DMS79 treated with DMSO at 0.1 percent for 48 hours (cell line): ENCODE measurements around the gene RAB6C.
"Not testable (repeated sequence)": the region's sequence is repeated elsewhere in the genome, so short reads cannot be mapped to it uniquely, and the experiment has no call there.

ENCODE experiments used
- DNase-seq: peaks from one replicate; lab custom pipeline; 2025; lab: John Stamatoyannopoulos, UW

The RAB6C gene

GRCh38 chr2:129996657-129997237, 17.3 kb downstream of the RAB6C start:
- not testable (repeated sequence) for DNase-seq

- not testable (repeated sequence) for DNase-seq
These were observed 19.3 kb downstream of the RAB6C start for GRCh38 chr2:129998771-129999170.

- not testable (repeated sequence) for DNase-seq
These were observed 26.4 kb downstream of the RAB6C start for GRCh38 chr2:130005862-130006261.

DNA sequence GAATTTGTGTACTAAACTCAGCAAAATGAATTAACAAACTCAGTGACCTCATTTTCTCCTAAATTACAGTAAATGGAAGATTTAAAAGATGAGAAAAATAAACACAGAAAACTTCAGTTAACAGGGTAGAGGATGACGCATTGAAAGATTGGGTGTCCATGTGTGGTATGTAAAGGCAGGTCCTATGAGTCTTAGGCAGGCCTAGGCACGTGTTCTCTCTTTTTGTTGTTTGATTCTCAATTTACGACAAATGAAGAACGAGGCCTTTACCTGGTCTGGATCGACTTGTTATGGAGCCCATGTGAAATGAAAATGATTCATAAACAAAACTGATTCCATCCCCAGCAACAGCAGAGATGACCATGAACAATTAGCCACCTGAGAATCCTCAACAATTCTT, 37.2 kb downstream of the RAB6C start:
- DNase-seq, result not testable (repeated sequence)

GRCh38 chr2:130019402-130019801, 39.9 kb downstream of the RAB6C start:
- no peak for DNase-seq

DNA sequence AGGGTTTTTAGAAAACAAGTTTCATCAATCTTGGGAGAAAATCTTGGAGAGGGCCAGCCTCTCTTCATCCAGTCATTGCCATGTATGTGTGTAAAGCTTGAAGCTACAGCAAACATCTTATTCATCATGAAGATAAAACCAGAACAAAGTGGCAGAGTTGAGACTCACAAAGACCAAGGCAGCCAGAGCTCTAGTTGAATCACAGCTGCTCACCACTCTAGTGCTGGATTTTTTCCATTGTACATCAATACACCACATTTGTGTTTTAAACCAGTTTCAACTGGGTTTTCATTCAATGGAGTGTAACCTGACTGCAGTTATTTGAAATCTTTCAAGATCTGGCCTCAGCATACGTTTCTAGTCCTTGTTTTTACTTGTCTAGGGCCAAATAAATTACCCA, 40.6 kb downstream of the RAB6C start:
- DNase-seq, result not testable (repeated sequence)

DNA sequence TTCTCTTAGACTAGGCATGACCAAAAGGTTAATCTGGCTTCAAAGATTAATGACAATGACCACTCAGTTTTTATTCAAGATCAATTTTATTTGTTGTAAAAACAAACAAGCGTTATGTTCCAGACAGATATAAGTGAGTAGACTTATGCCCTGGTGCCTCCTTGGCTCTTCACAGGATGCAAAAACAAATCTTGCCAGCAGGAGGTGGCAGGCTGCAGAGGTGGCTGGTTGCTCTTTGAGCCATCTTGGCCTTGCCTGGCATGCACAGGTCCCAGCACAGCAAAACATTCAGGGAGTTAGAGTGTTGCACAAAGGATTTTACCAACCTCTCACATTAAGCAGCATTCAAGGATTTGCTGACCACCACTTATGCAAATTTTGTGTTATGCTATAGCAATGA, 46.5 kb downstream of the RAB6C start:
- DNase-seq, result not testable (repeated sequence)
